GM19328 (cell line): ENCODE data around the gene CES4A.
"Not testable (repeated sequence)": the region's sequence is repeated elsewhere in the genome, so short reads cannot be mapped to it uniquely, and the experiment has no call there.

ENCODE experiments used
- ATAC-seq: cut with Tn5 transposase; IDR thresholded peaks from one replicate; pipeline ENCODE4 v1.9.1; 2021; ENCODE audit warnings: mild to moderate bottlenecking, moderate library complexity; ENCODE audit not compliant: unreplicated experiment

CES4A gene

GRCh38 chr16:66955363-66956153 is 32.8 kb upstream of the CES4A start:
- ATAC-seq: not testable (repeated sequence)

GRCh38 chr16:66956154-66956457 is 32.3 kb upstream of the CES4A start:
- ATAC-seq: not testable (repeated sequence)

GRCh38 chr16:66958857-66959703 is 29.3 kb upstream of the CES4A start:
- ATAC-seq: no peak

GRCh38 chr16:66959704-66960161 is 28.7 kb upstream of the CES4A start:
- no peak for ATAC-seq

- no peak for ATAC-seq
Observed at GRCh38 chr16:66960270-66960669, 28.1 kb upstream of the CES4A start.

DNA sequence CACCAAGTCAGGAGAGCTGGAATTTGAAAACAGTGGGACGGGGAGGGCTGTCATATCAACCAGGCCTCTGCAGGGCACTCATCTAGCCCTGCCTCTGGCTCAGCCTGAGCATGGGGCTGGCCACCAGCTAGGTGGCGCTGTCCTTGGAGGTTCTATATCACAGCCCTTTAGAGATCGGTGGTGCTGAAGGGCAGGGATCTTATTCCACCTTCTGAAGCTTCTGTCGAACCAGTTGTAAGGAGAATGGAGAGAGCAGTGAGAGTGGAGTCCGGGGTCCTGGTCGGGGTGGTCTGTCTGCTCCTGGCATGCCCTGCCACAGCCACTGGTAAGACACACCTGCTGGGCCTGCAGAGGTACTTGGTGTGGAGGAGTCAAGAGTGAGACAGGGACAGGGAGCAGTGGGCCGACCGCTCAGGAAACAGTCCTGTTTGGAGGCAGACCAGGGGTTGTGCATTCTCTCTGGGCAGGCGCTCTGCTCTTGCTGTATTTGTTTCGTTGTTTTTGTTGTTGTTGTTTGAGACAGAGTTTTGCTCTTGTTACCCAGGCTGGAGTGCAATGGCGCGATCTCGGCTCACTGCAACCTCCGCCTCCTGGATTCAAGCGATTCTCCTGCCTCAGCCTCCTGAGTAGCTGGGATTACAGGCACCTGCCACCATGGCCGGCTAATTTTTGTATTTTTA is 27.2 kb upstream of the CES4A start, which contains the start of gene CES3:
TSS of gene CES3 (plus strand) at position 202 of the 680 bp plus-strand sequence. CDS start at position 244, 42 bp downstream.
- ATAC-seq: no peak

DNA sequence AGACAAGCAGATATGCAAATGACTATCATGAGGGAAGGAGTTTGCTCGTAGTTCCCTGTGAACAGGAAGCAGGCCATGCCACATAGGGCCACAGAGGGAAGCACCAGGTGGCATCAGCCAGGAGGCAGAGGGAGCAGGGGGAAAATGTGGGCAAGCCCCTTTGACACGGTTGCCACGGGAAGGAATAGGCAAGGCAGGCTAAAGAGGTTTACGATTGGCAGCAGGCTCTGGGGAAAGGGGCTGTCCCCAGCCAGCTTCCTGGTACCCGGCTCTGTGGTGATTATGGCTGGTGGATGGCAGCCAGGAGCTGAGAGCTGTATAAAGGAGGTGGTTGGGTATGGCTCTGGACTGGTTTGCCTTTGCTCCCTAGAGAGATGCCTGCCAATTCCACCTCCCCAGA is 26.5 kb upstream of the CES4A start:
- no peak for ATAC-seq

- no peak for ATAC-seq
Observed at GRCh38 chr16:66964049-66964448, 24.3 kb upstream of the CES4A start.

DNA sequence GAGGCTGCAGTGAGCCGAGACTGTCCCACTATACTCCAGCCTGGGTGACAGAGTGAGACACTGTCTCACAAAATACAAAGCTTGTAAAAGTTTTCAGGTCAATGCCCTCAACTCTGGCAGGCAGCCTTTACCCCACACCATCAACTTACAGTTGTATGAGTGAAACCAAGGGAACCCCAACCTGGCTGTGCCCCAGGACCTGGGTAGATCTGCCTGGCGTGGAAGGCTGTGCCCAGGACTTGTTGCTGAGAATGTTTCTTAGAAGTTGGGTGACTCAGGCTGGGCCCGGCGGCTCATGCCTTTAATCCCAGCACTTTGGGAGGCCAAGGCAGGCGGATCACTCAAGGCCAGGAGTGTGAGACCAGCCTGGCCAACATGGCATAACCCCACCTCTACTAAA is 19.5 kb upstream of the CES4A start:
- no peak for ATAC-seq

DNA sequence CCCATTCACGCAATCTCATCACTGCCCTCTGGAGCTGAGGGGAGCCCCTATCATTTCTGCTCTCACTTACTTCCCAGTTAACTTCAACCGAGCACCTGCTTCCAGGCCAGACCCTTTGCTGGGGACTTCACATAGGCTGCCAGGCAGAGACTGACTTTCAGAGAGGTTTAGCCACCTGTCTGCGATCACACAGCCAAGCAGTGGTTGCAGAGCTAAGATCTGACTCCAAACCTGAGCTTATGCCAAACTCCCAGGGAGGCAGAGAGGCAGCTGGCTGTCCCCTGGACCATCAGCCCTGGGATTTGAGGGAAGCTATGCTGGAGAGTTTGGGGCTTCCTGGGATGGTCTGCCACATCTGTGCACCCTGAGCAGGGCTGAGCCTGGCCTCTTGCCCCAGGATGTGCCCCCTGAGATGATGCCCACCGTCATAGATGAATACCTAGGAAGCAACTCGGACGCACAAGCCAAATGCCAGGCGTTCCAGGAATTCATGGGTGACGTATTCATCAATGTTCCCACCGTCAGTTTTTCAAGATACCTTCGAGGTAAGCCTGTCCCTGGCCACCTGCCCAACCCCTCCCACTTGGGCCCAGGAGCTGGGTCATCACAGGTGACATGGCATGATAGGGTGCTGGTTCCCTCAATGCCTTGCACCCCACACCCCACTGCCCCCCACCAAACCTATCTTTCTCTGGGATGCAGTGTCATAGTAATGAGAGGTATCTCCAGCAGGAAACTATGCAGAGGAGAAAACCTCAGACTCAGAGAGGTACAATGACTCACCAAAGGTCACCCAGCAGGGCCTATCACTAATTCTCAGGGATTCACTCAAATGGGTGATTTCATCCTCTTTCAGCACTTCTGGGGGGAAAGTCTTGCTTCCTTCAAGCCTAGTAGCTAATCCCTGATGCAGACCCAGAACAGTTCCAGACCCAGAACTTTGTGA is 17.3 kb upstream of the CES4A start:
- ATAC-seq: no peak

DNA sequence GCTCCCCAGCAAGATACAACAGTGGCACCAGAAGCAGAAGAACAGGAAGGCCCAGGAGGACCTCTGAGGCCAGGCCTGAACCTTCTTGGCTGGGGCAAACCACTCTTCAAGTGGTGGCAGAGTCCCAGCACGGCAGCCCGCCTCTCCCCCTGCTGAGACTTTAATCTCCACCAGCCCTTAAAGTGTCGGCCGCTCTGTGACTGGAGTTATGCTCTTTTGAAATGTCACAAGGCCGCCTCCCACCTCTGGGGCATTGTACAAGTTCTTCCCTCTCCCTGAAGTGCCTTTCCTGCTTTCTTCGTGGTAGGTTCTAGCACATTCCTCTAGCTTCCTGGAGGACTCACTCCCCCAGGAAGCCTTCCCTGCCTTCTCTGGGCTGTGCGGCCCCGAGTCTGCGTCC is 15.4 kb upstream of the CES4A start:
- ATAC-seq: no peak

DNA sequence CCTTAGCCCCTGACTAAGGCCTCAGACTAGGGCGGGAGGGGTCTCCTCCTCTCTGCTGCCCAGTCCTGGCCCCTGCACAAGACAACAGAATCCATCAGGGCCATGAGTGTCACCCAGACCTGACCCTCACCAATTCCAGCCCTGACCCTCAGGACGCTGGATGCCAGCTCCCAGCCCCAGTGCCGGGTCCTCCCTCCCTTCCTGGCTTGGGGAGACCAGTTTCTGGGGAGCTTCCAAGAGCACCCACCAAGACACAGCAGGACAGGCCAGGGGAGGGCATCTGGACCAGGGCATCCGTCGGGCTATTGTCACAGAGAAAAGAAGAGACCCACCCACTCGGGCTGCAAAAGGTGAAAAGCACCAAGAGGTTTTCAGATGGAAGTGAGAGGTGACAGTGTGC is 14.7 kb upstream of the CES4A start:
- ATAC-seq: no peak

DNA sequence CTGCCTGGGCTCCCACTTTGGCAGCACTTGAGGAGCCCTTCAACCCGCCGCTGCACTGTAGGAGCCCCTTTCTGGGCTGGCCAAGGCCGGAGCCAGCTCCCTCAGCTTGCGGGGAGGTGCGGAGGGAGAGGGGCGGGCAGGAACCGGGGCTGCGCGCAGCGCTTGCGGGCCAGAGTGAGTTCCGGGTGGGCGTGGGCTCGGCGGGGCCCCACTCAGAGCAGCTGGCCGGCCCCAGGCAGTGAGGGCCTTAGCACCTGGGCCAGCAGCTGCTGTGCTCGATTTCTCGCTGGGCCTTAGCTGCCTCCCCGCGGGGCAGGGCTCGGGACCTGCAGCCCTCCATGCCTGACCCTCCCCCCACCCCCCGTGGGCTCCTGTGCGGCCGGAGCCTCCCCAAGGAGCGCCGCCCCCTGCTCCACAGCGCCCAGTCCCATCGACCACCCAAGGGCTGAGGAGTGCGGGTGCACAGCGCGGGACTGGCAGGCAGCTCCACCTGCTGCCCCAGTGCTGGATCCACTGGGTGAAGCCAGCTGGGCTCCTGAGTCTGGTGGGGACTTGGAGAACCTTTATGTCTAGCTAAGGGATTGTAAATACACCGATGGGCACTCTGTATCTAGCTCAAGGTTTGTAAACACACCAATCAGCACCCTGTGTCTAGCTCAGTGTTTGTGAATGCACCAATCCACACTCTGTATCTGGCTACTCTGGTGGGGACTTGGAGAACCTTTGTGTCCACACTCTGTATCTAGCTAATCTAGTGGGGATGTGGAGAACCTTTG is 14.0 kb upstream of the CES4A start:
- not testable (repeated sequence) for ATAC-seq

DNA sequence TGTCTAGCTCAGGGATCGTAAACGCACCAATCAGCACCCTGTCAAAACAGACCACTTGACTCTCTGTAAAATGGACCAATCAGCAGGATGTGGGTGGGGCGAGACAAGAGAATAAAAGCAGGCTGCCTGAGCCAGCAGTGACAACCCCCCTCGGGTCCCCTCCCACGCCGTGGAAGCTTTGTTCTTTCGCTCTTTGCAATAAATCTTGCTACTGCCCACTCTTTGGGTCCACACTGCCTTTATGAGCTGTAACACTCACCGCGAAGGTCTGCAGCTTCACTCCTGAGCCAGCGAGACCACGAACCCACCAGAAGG is 13.5 kb upstream of the CES4A start:
- not testable (repeated sequence) for ATAC-seq

DNA sequence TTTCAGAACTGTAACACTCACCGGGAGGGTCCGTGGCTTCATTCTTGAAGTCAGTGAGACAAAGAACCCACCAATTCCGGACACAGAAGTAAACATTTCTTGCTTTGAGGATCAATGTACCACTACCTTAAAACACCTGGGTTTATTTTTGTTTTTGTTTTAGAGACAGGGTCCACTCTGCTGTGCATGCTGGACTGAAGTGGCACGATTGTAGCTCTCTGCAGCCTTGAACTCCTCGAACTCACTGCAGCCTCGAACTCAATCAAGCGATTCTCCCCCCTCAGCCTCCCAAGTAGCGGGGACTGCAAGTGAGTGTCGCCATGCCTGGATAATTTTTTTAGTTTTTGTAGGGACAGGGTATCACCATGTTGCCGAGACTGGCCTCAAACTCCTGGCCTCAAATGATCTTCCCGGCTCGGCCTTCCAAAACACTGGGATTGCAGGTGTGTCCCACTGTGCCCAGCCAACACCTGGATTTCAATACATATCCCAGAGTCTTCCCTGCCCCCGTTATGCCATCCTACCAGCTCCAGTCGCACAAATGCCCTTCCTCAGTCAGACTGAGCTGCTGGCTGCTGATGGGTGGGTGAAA is 13.0 kb upstream of the CES4A start:
- no peak for ATAC-seq

GRCh38 chr16:66976746-66977145 is 11.6 kb upstream of the CES4A start:
- ATAC-seq: no peak

DNA sequence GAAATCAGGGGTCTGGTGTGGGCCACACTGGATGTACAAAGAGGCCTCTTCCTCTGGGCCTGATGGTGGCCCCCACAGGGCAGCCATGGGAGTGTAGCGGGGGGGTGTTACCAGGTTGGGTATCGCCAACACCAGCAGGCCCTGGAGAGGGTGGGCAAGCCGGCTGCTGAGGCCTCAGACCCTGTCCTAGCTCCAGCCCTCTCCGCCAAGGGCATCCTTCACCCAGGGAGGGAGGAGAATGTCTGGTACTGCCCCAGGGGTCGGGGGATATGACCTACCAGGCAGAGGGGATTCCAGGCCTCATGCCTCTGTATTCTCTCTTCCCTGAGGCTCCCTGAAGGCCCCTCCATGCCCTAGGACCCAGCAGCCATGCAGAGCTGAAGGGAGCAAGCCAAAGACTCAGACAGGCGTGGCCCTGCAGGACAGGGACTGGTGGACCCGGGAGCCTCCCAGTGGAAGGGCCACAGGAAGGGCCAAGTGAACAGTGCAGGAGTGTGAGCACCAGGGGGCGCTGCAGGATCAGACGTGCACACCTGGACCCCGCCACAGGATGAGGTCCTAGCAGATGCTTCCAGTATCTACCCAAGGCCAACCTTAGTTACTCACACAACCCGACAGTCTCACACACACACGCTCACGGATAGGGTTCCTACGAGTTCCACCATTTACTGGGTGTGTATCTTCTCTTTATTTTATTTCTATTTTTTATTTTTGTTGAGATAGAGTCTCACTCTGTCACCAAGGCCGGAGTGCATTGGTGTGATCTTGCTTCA is 10.9 kb upstream of the CES4A start:
- ATAC-seq: no peak

DNA sequence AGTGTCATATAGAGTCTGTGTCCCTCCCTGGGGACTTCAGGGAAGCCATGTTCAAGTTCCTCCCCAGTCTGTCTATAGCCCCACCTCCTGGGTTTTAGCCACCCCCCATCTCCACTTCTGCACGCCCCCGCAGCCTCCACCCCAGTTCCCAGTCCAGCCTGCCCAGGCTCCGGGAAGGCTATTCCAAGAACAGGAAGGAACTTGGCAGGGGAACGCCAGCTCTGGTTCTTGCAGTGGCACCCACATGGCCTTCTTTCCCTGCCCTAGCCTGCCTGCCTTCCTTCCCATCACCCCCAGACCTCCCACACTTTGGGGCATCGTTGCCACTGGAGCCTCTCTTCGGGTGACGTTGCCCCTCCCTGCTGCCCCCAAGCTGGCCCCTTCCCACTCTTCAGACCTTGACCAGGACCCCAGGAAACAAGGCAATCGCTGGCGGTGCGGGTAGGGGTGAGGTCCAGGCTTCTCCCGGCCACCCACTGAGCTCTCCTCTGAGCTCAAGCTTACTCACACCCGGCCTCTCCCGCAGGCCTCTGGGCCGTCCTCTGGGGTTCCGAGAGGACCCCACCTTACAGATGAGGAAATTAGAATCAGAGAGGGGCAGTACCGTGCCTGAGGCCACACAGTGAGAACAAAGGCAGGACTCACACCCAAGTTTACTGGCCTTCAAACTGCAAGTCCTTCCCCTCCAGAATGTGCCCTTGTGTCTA is 9.2 kb upstream of the CES4A start:
- ATAC-seq: no peak
